ENCODE measurements around the gene GJB5.

The GJB5 gene

GRCh38 chr1:34757386-34757785 lies 2.5 kb downstream of the GJB5 start:
- no peak overlapping the region for H3K27ac ChIP-seq
- TF ChIP-seq, protein P1, sequence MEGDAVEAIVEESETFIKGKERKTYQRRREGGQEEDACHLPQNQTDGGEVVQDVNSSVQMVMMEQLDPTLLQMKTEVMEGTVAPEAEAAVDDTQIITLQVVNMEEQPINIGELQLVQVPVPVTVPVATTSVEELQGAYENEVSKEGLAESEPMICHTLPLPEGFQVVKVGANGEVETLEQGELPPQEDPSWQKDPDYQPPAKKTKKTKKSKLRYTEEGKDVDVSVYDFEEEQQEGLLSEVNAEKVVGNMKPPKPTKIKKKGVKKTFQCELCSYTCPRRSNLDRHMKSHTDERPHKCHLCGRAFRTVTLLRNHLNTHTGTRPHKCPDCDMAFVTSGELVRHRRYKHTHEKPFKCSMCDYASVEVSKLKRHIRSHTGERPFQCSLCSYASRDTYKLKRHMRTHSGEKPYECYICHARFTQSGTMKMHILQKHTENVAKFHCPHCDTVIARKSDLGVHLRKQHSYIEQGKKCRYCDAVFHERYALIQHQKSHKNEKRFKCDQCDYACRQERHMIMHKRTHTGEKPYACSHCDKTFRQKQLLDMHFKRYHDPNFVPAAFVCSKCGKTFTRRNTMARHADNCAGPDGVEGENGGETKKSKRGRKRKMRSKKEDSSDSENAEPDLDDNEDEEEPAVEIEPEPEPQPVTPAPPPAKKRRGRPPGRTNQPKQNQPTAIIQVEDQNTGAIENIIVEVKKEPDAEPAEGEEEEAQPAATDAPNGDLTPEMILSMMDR (conservative IDR thresholded peaks at IDR 0.05): no peak

- no peak overlapping the region for H3K27ac ChIP-seq
- TF ChIP-seq, protein P1 (conservative IDR thresholded peaks at IDR 0.05): no peak
These were observed 3.9 kb downstream of the GJB5 start for GRCh38 chr1:34758751-34759150.

GRCh38 chr1:34759503-34760357 lies 4.9 kb downstream of the GJB5 start, which contains the start of gene GJB4:
GJB4 (plus strand) TSS chr1:34759740; CDS start chr1:34761255, 1,515 bp downstream.
- TF ChIP-seq, protein P1 (conservative IDR thresholded peaks at IDR 0.05): no peak
- no peak within 1 kb of the TSS for H3K27ac ChIP-seq

DNA sequence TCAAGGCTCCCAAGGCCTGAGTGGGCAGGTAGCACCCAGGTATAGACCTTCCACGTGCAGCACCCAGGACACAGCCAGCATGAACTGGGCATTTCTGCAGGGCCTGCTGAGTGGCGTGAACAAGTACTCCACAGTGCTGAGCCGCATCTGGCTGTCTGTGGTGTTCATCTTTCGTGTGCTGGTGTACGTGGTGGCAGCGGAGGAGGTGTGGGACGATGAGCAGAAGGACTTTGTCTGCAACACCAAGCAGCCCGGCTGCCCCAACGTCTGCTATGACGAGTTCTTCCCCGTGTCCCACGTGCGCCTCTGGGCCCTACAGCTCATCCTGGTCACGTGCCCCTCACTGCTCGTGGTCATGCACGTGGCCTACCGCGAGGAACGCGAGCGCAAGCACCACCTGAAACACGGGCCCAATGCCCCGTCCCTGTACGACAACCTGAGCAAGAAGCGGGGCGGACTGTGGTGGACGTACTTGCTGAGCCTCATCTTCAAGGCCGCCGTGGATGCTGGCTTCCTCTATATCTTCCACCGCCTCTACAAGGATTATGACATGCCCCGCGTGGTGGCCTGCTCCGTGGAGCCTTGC lies 6.4 kb downstream of the GJB5 start:
- no peak overlapping the region for H3K27ac ChIP-seq

DNA sequence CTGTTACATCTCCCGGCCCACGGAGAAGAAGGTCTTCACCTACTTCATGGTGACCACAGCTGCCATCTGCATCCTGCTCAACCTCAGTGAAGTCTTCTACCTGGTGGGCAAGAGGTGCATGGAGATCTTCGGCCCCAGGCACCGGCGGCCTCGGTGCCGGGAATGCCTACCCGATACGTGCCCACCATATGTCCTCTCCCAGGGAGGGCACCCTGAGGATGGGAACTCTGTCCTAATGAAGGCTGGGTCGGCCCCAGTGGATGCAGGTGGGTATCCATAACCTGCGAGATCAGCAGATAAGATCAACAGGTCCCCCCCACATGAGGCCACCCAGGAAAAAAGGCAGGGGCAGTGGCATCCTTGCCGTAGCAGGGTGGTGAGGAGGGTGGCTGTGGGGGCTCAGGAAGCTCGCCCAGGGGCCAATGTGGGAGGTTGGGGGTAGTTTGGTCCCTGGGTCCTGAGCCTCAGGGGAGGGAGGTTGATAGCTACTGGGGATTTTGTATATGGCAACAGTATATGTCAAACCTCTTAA lies 7.0 kb downstream of the GJB5 start:
- no peak overlapping the region for H3K27ac ChIP-seq
- TF ChIP-seq, protein P1 (conservative IDR thresholded peaks at IDR 0.05): no peak

More for the DNA sequence above, 6.4 kb downstream of the GJB5 start:
- TF ChIP-seq, protein P1 (conservative IDR thresholded peaks at IDR 0.05): no peak

DNA sequence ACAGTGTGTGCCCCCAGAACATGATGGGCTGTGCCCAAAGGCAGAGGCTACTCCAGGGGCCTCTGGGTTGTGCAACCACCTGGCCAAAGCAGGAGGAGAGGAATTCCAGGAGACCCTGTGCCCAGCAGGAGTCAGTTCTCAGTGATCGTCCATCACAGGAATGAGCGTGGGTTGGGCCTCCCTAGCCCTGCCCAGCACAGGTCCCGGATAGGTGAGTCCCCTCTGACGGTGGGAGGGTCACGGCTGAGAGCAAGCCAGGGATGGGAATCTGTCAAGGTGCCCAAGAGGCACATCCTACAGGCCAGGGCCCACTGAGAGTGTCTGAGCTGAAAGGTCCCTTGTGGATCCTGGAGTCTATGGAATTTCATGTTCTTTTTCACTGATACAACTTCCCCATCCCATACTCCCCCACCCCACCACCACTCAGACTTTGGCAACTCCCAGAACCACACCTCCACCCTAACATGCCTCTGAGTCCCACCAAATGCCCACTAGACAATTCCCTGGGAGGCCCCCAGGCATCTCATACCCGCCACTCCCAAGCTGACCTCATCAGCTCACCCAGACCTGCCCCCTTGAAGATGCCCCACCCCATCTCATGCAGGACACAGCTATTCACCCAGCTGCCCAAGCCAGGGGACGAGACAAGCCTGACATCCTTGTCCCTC lies 7.8 kb downstream of the GJB5 start:
- TF ChIP-seq, protein P1 (conservative IDR thresholded peaks at IDR 0.05): no peak
- no peak overlapping the region for H3K27ac ChIP-seq

Measured in VCaP (cell line).